Duodenal mucosa (tissue), 2 donors: ENCODE measurements around the gene MACROD1.

Experiments used
- H3K27ac ChIP-seq: one replicate; pipeline ENCODE4 v1.7.0; 2013; ENCODE audit warnings: low read depth, low read length
- H3K27me3 ChIP-seq, 2 donors: one replicate each; pipeline ENCODE4 v1.7.0; 2013; ENCODE audit warnings: low read length in 2 of 2, control low read depth in 1 of 2; ENCODE audit not compliant: insufficient read depth in 2 of 2, control insufficient read depth in 1 of 2
- H3K36me3 ChIP-seq, 2 donors: one replicate each; pipeline ENCODE4 v1.7.0; 2013; ENCODE audit warnings: low read length in 2 of 2, control low read depth in 1 of 2; ENCODE audit not compliant: insufficient read depth in 2 of 2, control insufficient read depth in 1 of 2
- H3K4me1 ChIP-seq, 2 donors: one replicate each; pipeline ENCODE4 v1.7.0; 2013; ENCODE audit warnings: low read length in 2 of 2, control low read depth in 1 of 2; ENCODE audit not compliant: insufficient read depth in 2 of 2, control insufficient read depth in 1 of 2
- H3K4me3 ChIP-seq, 2 donors: one replicate each; pipeline ENCODE4 v1.7.0; 2013; ENCODE audit warnings: low read length in 2 of 2, low read depth in 1 of 2
- H3K9ac ChIP-seq, 2 donors: one replicate each; pipeline ENCODE4 v1.7.0; 2013; ENCODE audit warnings: low read length in 2 of 2, low read depth in 1 of 2
- H3K9me3 ChIP-seq, 2 donors: one replicate each; pipeline ENCODE4 v1.7.0; 2013; ENCODE audit warnings: low read length in 2 of 2, control low read depth in 1 of 2; ENCODE audit not compliant: control insufficient read depth in 1 of 2

MACROD1 gene

DNA sequence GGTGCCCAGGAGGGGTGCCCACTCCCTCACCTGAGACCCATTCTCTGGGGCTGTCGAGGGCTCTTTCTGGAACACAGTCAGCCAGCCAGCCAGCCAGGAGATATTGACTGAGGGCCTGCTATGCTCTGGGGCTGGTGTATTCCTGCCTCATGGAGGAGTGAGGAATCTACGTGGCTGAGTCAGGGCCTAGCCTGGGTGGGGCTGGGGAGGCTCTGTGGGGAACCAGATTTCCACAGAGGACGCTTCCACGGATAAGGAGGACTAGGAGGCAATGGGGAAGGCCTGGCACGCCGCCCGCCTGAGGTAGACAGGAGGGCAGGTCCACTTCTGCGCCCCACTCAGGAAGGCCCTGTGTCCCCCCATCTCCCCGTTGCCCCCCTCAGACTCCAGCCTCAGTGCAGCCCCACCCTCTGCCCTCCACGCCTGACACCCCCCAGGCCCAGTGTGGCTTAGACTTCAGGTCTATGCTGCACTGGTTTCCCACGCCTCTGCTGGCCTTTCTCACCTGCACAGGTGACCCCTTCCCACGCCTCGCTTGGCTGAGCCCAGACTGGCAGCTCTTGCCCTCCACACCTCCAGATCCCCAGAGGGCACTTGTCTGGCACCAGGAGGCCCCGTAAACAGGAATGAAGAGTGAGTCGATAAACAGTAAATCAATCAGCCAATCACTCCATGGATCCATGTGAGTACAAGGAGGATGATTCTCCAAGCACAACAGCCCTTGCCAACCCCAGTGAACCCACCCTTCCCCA is 37.5 kb downstream of the MACROD1 start:
- H3K4me3 ChIP-seq, result no peak overlapping the region
- H3K9ac ChIP-seq, result no peak overlapping the region
- H3K9me3 ChIP-seq, result no peaks in the 10 kb centered on the region
- H3K4me1 ChIP-seq, result peaks cover 0 to 6% of the 10 kb centered on the region in 2 donors
- H3K27me3 ChIP-seq, result no peaks in the 10 kb centered on the region
- H3K36me3 ChIP-seq, result no peaks in the 10 kb centered on the region
- no peak overlapping the region for H3K27ac ChIP-seq

DNA sequence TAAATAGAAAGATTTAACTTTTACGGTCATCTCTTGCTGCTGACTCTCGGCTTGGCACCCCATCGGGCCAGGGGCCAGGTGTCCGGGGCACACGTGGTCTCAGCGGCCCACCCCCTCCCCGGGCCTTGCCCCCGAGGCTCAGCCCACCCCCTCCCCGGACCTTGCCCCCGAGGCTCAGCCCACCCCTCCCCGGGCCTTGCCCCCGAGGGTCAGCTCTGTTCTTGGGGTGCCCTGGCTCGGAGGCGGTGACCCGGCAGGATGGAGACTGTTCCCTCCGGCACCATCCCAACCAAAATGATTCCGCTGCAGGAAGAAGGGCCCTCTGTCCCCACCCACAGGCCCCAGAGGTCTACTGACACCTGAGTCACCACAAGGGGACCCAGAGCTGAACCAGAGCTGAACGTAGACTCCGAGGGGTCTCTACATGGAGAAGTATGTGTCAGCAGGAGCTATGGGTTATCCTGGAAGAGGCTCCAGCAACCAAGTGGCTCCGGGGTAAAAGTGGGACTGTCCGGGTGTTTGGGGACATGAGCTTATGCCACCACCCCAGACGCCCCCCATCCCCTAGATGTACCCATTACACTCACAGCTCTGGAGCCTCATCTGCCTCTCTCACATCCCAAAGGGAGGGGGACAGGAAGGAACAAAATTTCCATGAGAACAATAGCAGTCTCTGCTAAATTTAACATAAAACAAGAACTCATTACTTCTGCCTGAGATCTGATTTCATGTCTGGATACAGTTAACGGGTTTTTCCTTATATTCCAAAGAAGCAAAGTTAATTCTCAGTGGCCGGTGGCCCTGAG is 38.4 kb downstream of the MACROD1 start:
- H3K36me3 ChIP-seq, result no peaks in the 10 kb centered on the region
- H3K4me3 ChIP-seq, result no peak overlapping the region
- H3K4me1 ChIP-seq, result peaks cover 0 to 6% of the 10 kb centered on the region in 2 donors
- no peak overlapping the region for H3K9ac ChIP-seq
- H3K27ac ChIP-seq, result no peak overlapping the region
- H3K9me3 ChIP-seq, result no peaks in the 10 kb centered on the region
- no peaks in the 10 kb centered on the region for H3K27me3 ChIP-seq

DNA sequence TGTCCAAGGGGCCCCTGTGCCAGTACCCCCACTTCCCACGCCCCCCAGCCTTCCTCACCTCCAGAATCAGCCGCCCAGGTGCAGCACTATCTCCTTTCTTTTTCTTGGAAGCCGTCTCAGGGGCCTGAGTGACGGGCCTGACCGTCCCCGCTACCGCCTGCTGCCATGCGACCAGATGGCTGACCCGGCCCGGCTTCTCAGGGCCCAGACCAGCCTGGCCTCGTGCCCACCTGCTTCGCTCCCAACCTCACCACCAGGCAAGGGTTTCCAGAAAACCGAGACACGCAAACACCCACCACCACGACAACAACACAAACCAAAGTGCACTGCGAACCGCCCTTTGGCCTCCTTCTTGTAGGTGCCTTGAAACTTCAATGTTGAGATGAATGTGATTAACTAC is 39.1 kb downstream of the MACROD1 start:
- no peaks in the 10 kb centered on the region for H3K9me3 ChIP-seq
- H3K27me3 ChIP-seq, result no peaks in the 10 kb centered on the region
- no peaks in the 10 kb centered on the region for H3K36me3 ChIP-seq
- no peak overlapping the region for H3K9ac ChIP-seq
- no peak overlapping the region for H3K4me3 ChIP-seq
- H3K27ac ChIP-seq, result no peak overlapping the region
- H3K4me1 ChIP-seq, result peaks cover 0 to 6% of the 10 kb centered on the region in 2 donors

DNA sequence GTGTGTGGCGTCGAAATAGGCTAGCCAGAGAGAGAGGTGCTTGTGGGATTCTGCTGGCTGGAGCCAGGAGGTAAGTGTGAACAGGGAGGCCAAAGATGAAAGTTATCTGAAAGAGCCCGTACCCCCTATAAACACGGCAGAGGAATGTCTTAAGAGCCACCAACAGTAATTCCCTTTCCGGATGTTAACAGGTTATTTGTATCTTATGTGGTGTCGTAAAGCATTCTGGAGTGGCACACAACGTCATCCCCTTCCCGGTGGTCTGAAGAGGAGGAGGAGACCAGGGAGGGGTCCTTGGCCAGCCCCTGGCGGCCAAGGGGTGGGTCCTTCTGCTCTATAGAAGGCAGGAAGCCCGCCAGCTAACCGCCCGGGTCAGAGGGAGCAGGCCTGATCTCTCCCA is 39.5 kb downstream of the MACROD1 start:
- Histone ChIP-seq H3K4me1 (peaks cover 0 to 6% of the 10 kb centered on the region in 2 donors), H3K27me3 (no peaks in the 10 kb centered on the region), H3K4me3 (no peak overlapping the region), H3K27ac (no peak overlapping the region), H3K9me3 (no peaks in the 10 kb centered on the region), H3K36me3 (no peaks in the 10 kb centered on the region), H3K9ac (no peak overlapping the region)

- Histone ChIP-seq H3K27ac (no peak overlapping the region), H3K4me1 (peaks cover 0 to 6% of the 10 kb centered on the region in 2 donors), H3K9ac (no peak overlapping the region), H3K36me3 (no peaks in the 10 kb centered on the region), H3K9me3 (no peaks in the 10 kb centered on the region), H3K27me3 (no peaks in the 10 kb centered on the region), H3K4me3 (no peak overlapping the region)
These were observed 40.2 kb downstream of the MACROD1 start for GRCh38 chr11:64125676-64126075.

DNA sequence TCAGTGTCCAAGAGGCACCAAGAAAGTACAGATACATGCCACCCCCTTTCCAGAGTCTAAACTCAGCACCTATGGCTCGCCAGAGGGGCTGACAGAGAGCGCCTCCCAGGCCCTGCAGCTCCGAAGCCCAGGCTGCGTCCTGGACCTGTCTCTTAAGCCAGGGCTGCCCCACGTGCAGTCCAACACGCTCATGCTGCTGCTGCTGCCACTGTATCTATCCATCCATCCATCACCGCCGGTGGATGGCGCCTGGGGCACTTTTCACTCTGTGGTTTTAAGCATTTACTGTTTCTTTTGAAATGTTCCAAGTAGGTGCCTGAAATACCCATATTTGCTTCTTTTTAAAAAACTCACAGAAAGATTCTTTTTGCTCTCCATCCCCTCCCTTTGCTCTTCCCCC is 41.8 kb downstream of the MACROD1 start:
- Histone ChIP-seq H3K27ac (no peak overlapping the region), H3K36me3 (no peaks in the 10 kb centered on the region), H3K9ac (no peak overlapping the region)

DNA sequence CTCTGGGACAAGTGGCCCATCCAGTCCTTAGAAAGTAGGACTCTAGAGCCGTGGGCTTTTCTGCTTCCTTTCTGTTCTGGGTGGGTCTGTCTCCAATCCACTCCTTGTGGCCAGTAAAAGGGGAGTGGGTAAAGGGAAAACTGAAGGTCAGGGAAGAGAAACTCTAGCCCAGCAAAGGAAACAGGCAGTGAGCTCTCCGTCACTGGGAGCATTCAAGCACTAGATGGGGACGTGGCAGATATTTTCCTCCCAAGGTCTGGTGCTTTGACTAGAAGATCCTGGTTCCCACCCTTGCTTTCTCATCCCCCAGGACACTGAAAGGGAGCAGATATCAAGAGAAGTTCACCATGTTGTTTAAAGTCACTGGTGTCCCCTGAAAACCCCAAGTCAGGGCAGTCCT is 42.2 kb downstream of the MACROD1 start:
- Histone ChIP-seq H3K4me3 (no peak overlapping the region), H3K9me3 (no peaks in the 10 kb centered on the region), H3K4me1 (no peaks in the 10 kb centered on the region), H3K36me3 (no peaks in the 10 kb centered on the region), H3K27ac (no peak overlapping the region), H3K27me3 (no peaks in the 10 kb centered on the region), H3K9ac (no peak overlapping the region)

More for the DNA sequence above, 41.8 kb downstream of the MACROD1 start:
- no peaks in the 10 kb centered on the region for H3K27me3 ChIP-seq
- H3K9me3 ChIP-seq, result no peaks in the 10 kb centered on the region
- H3K4me1 ChIP-seq, result peaks cover 0 to under 1% of the 10 kb centered on the region in 2 donors
- no peak overlapping the region for H3K4me3 ChIP-seq

GRCh38 chr11:64122411-64123410 is 43.2 kb downstream of the MACROD1 start:
- no peaks in the 10 kb centered on the region for H3K36me3 ChIP-seq
- no peak overlapping the region for H3K9ac ChIP-seq
- no peaks in the 10 kb centered on the region for H3K4me1 ChIP-seq
- H3K27ac ChIP-seq, result no peak overlapping the region
- H3K27me3 ChIP-seq, result no peaks in the 10 kb centered on the region
- H3K4me3 ChIP-seq, result no peak overlapping the region
- no peaks in the 10 kb centered on the region for H3K9me3 ChIP-seq

- Histone ChIP-seq H3K4me3 (no peak overlapping the region), H3K4me1 (no peaks in the 10 kb centered on the region), H3K36me3 (no peaks in the 10 kb centered on the region), H3K27ac (no peak overlapping the region), H3K9ac (no peak overlapping the region), H3K9me3 (no peaks in the 10 kb centered on the region), H3K27me3 (no peaks in the 10 kb centered on the region)
These were observed 44.1 kb downstream of the MACROD1 start for GRCh38 chr11:64121663-64122410.
